IMR-90 (cell line): ENCODE measurements around the gene TSNAXIP1. TPM values are rescaled to one million over a fixed set of nuclear protein-coding genes. Genes with fewer than 3 reads are reported as not detected.

ENCODE experiments used
- ATAC-seq: fragments of 200-7000 bp; cut with Tn5 transposase; 2 replicates; pipeline ENCODE4 v1.9.1; 2020; ENCODE audit warnings: low read depth, mild to moderate bottlenecking, moderate library complexity
- BruUV-seq: library from RNA; stranded (reverse); fragments of 400-500 nt; replicated peaks from 2 replicates; lab custom pipeline; 2021; lab: Mats Ljungman, UMichigan
- CTCF ChIA-PET: fragments of 300-600 bp; formaldehyde crosslinking; extraction: SDS; loops from one replicate; lab custom pipeline; 2021; ENCODE audit warnings: antibody characterized with exemption; lab: Yijun Ruan, JAX
- POLR2A ChIA-PET: fragments of 300-600 bp; sonication (Branson Sonifier 250); formaldehyde crosslinking; loops from one replicate; lab custom pipeline; 2022; ENCODE audit warnings: antibody characterized with exemption; ENCODE audit not compliant: unreplicated experiment; lab: Charles Lee
- DNase-seq: peaks from one replicate; pipeline ENCODE4 v3.0.0; 2013
- H2AFZ ChIP-seq: replicated peaks from 2 replicates; pipeline ENCODE3; 2013; ENCODE audit warnings: low read length, mild to moderate bottlenecking; ENCODE audit not compliant: poor library complexity
- H2AK5ac ChIP-seq: 2 replicates; pipeline ENCODE4 v1.6.1; 2013; ENCODE audit warnings: low read depth, low read length, inconsistent platforms
- H2AK9ac ChIP-seq: replicated peaks from 2 replicates; pipeline ENCODE3; 2013; ENCODE audit warnings: mild to moderate bottlenecking, low read depth, low read length, moderate library complexity; ENCODE audit not compliant: poor library complexity
- H2BK120ac ChIP-seq: 2 replicates; pipeline ENCODE4 v1.6.1; 2013; ENCODE audit warnings: low read depth, low read length, inconsistent platforms
- H2BK15ac ChIP-seq: 3 replicates; pipeline ENCODE4 v1.6.1; 2013; ENCODE audit warnings: low read depth, low read length, inconsistent platforms
- H2BK20ac ChIP-seq: 2 replicates; pipeline ENCODE4 v1.6.1; 2013; ENCODE audit warnings: low read depth, mild to moderate bottlenecking, inconsistent platforms, low read length, moderate library complexity
- H2BK5ac ChIP-seq: 2 replicates; pipeline ENCODE4 v1.6.1; 2013; ENCODE audit warnings: mild to moderate bottlenecking, low read depth, low read length, inconsistent platforms; ENCODE audit not compliant: poor library complexity, severe bottlenecking
- H3K14ac ChIP-seq: replicated peaks from 2 replicates; pipeline ENCODE4 v1.6.1; 2013; ENCODE audit warnings: low read depth, low read length, inconsistent platforms
- H3K18ac ChIP-seq: 2 replicates; pipeline ENCODE4 v1.6.1; 2013; ENCODE audit warnings: low read depth, low read length, control low read depth
- H3K23ac ChIP-seq: 2 replicates; pipeline ENCODE4 v1.6.1; 2013; ENCODE audit warnings: low read depth, low read length, inconsistent platforms
- H3K27ac ChIP-seq: 2 replicates; pipeline ENCODE4 v1.5.1; 2013; ENCODE audit warnings: mild to moderate bottlenecking, control low read depth, low read length; ENCODE audit not compliant: insufficient read depth
- H3K27me3 ChIP-seq: 2 replicates; pipeline ENCODE4 v1.6.1; 2013; ENCODE audit warnings: low read length; ENCODE audit not compliant: control insufficient read depth, insufficient read depth
- H3K36me3 ChIP-seq: 2 replicates; pipeline ENCODE4 v1.6.1; 2013; ENCODE audit warnings: low read length, mixed read lengths; ENCODE audit not compliant: control insufficient read depth, insufficient read depth
- H3K4ac ChIP-seq: 2 replicates; pipeline ENCODE4 v1.6.1; 2013; ENCODE audit warnings: low read depth, low read length, inconsistent platforms
- H3K4me1 ChIP-seq: 2 replicates; pipeline ENCODE4 v1.6.1; 2013; ENCODE audit warnings: low read length, mixed read lengths; ENCODE audit not compliant: control insufficient read depth, insufficient read depth
- H3K4me2 ChIP-seq: 2 replicates; pipeline ENCODE4 v1.6.1; 2013; ENCODE audit warnings: low read depth, mild to moderate bottlenecking, control low read depth, low read length, moderate library complexity
- H3K4me3 ChIP-seq: 2 replicates; pipeline ENCODE4 v1.5.1; 2013; ENCODE audit warnings: low read depth, mild to moderate bottlenecking, control low read depth, low read length, moderate library complexity; ENCODE audit not compliant: insufficient read depth
- H3K56ac ChIP-seq: 2 replicates; pipeline ENCODE4 v1.6.1; 2013; ENCODE audit warnings: low read length, inconsistent platforms; ENCODE audit not compliant: insufficient read depth; ENCODE audit errors: extremely low read depth
- H3K79me1 ChIP-seq, 2 experiments: 2 replicates each; pipeline ENCODE4 v1.6.1; 2013; ENCODE audit warnings: low read length in 2 of 2, inconsistent platforms in 1 of 2, low read depth in 1 of 2
- H3K9ac ChIP-seq: 2 replicates; pipeline ENCODE4 v1.6.1; 2013; ENCODE audit warnings: low read depth, low read length, control low read depth
- H3K9me1 ChIP-seq: 2 replicates; pipeline ENCODE4 v1.6.1; 2013; ENCODE audit warnings: low read length, inconsistent platforms; ENCODE audit not compliant: insufficient read depth
- H3K9me3 ChIP-seq: 2 replicates; pipeline ENCODE4 v1.6.1; 2013; ENCODE audit warnings: low read length; ENCODE audit not compliant: control insufficient read depth, insufficient read depth
- H4K20me1 ChIP-seq: 2 replicates; pipeline ENCODE4 v1.6.1; 2013; ENCODE audit warnings: low read length, inconsistent platforms; ENCODE audit not compliant: insufficient read depth
- H4K5ac ChIP-seq: 2 replicates; pipeline ENCODE4 v1.6.1; 2013; ENCODE audit warnings: mild to moderate bottlenecking, low read depth, low read length, control low read depth
- H4K8ac ChIP-seq, 2 experiments: 2 replicates each; pipeline ENCODE4 v1.6.1; 2013; ENCODE audit warnings: low read depth in 2 of 2, low read length in 2 of 2, control low read depth in 1 of 2, inconsistent platforms in 1 of 2
- H4K91ac ChIP-seq: 2 replicates; pipeline ENCODE4 v1.6.1; 2013; ENCODE audit warnings: low read depth, low read length, inconsistent platforms; ENCODE audit not compliant: insufficient read depth
- CHD1 ChIP-seq: IDR thresholded peaks from 2 replicates; pipeline ENCODE4 v1.6.1; 2012; ENCODE audit warnings: low read depth, low read length, improper control_type of control experiment
- FOS ChIP-seq: fragments of 150-350 bp; IDR thresholded peaks from 2 replicates; pipeline ENCODE4 v1.6.1; 2016; ENCODE audit warnings: low read depth, low read length
- MAFK ChIP-seq: IDR thresholded peaks from 2 replicates; pipeline ENCODE4 v1.6.1; 2012; ENCODE audit warnings: low read depth, low read length, improper control_type of control experiment
- RAD21 ChIP-seq: IDR thresholded peaks from 2 replicates; pipeline ENCODE4 v1.6.1; 2012; ENCODE audit warnings: low read length, improper control_type of control experiment
- RCOR1 ChIP-seq: IDR thresholded peaks from 2 replicates; pipeline ENCODE4 v1.6.1; 2012; ENCODE audit warnings: mild to moderate bottlenecking, low read length, improper control_type of control experiment; ENCODE audit not compliant: insufficient replicate concordance
- WGBS, 2 experiments: methylation state at CpG; one replicate each; pipeline versions ENCODE4 v1.1.5 to v1.1.7; 2013; ENCODE audit warnings: missing lambda C conversion rate in 2 of 2; ENCODE audit not compliant: insufficient read length in 1 of 2; ENCODE audit errors: extremely low coverage in 2 of 2; 5-methylcytosine and 5-hydroxymethylcytosine counted together
- dilution Hi-C: fragments of 300-500 bp; cut with HindIII; formaldehyde crosslinking; loops from one replicate; pipeline ENCODE4 v1.14.3; 2018; ENCODE audit warnings: low sequenced_read_pairs; ENCODE audit not compliant: unreplicated experiment
- in situ Hi-C: fragments of 300-500 bp; cut with MboI; formaldehyde crosslinking; loops from 3 replicates; pipeline ENCODE4 v1.14.3; 2019; ENCODE audit warnings: low sequenced_read_pairs, inconsistent platforms, mixed read lengths
- intact Hi-C: fragments of 100-400 bp; cut with micrococcal nuclease; formaldehyde crosslinking; loops from 2 replicates; pipeline ENCODE4 v1.10.0; 2022
- polyA plus RNA-seq, 3 experiments: library from polyadenylated mRNA; depleted of rRNA; stranded (reverse); fragments of >200 nt; gene quantifications; 2 replicates each; pipeline ENCODE4 v1.2.3, GENCODE V29; 2012; ENCODE audit warnings: low replicate concordance in 1 of 3
- total RNA-seq: library from RNA; depleted of rRNA; stranded (reverse); fragments of >200 nt; gene quantifications from 2 replicates; pipeline ENCODE4 v1.2.3, GENCODE V29; 2012
- TF ChIP-seq, protein P1 (sequence below): conservative IDR thresholded peaks from 2 replicates; pipeline ENCODE4 v1.5.1; 2012; ENCODE audit warnings: mild to moderate bottlenecking, low read depth, low read length, improper control_type of control experiment

TSNAXIP1 gene
- total and polyA plus RNA-seq, 2 of the 4 experiments (the other 2 are of a cell fraction), result 0.72 to 1.4 TPM

DNA sequence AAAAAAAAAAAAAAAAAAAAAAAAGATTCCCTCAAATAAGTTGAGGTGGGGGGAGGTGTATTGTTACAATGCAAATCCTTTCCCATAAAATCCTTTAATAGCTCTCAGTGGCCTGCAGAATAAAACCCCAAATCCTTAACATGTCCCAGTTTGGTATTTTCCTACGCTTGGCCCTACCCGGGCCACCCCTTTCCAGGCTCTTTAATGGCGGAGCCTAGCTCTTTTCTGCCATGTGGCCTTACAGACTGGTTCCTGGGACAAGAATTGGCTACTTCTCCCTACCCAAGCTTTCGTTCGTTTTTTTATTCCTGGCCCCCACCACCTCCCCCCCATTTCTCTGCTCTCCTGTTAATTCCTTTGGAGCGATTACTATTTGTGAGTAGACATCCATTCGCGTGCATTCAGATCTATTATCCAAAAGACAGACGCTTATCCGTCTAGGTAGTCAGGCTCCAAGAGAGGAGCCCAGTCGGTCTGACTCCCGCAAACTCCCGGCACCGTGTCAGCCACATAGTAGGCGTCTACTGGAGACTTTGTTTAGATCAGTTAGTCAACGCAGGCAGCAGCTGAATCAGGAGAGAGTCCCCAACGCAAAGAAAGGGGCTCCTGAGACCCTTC, 34.6 kb downstream of the TSNAXIP1 start:
- Histone ChIP-seq H3K4ac (peak overlapping the region; percentile 82), H3K36me3 (no peaks in the 10 kb centered on the region), H2AFZ (peak overlapping the region; percentile 100), H4K91ac (peak overlapping the region; percentile 79), H3K4me1 (peaks cover 13% of the 10 kb centered on the region), H2AK5ac (no peak overlapping the region), H4K20me1 (peaks cover 13% of the 10 kb centered on the region), H3K14ac (peak overlapping the region; percentile 85), H2BK20ac (no peak overlapping the region), H3K9ac (peak overlapping the region; percentile 15; the same call in 1 of the 2 replicates), H3K27ac (peak overlapping the region; percentile 46), H2BK5ac (peak overlapping the region; percentile 23), H3K23ac (peak overlapping the region; percentile 42; the same call in 1 of the 2 replicates), H3K4me2 (peak overlapping the region; percentile 67), H4K5ac (peak overlapping the region; percentile 81), H2BK15ac (0 out of 3 replicates have a peak overlapping the region, but pooled peaks have one; percentile 18), H3K18ac (peak overlapping the region; percentile 31; the same call in 1 of the 2 replicates), H4K8ac (peak overlapping the region; percentile 80 to 96), H3K56ac (no peak overlapping the region), H3K27me3 (no peaks in the 10 kb centered on the region), H3K9me3 (no peaks in the 10 kb centered on the region), H2AK9ac (peak overlapping the region; percentile 99), H3K4me3 (peak overlapping the region; percentile 17; the same call in 1 of the 2 replicates), H3K9me1 (peaks cover 21% of the 10 kb centered on the region), H3K79me1 (peaks cover 24 to 43% of the 10 kb centered on the region in 2 experiments), H2BK120ac (peak overlapping the region; percentile 49; the same call in 1 of the 2 replicates)
- CTCF ChIA-PET, result no interaction called here
- BruUV-seq, result no TSS peak
- dilution Hi-C loops (no loop called here), in situ Hi-C loops (no loop called here), intact Hi-C loops (no loop called here)
- DNase-seq (no peak), ATAC-seq (no peak)
- 64% methylated on average over 6 of the region's 17 CpGs; no CpG with 5 or more reads in 1 of the 2 experiments for WGBS, 2 experiments
- POLR2A ChIA-PET, result no interaction called here
- no peak for TF ChIP-seq CHD1
- TF ChIP-seq FOS, result no peak
- no peak for TF ChIP-seq MAFK
- TF ChIP-seq RCOR1, result no peak
- TF ChIP-seq, protein P1, sequence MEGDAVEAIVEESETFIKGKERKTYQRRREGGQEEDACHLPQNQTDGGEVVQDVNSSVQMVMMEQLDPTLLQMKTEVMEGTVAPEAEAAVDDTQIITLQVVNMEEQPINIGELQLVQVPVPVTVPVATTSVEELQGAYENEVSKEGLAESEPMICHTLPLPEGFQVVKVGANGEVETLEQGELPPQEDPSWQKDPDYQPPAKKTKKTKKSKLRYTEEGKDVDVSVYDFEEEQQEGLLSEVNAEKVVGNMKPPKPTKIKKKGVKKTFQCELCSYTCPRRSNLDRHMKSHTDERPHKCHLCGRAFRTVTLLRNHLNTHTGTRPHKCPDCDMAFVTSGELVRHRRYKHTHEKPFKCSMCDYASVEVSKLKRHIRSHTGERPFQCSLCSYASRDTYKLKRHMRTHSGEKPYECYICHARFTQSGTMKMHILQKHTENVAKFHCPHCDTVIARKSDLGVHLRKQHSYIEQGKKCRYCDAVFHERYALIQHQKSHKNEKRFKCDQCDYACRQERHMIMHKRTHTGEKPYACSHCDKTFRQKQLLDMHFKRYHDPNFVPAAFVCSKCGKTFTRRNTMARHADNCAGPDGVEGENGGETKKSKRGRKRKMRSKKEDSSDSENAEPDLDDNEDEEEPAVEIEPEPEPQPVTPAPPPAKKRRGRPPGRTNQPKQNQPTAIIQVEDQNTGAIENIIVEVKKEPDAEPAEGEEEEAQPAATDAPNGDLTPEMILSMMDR, result no peak
- no peak for TF ChIP-seq RAD21
